WTC11 (cell line): ENCODE measurements around the gene PLA2G2D. TPM values are rescaled to one million over a fixed set of nuclear protein-coding genes. Genes with fewer than 3 reads are reported as not detected.

ENCODE experiments used
- ATAC-seq: fragments of 200-7000 bp; cut with Tn5 transposase; 2 replicates; pipeline ENCODE4 v1.10.0; 2021; ENCODE audit warnings: mild to moderate bottlenecking, moderate library complexity
- CTCF ChIA-PET: fragments of 300-600 bp; sonication (Branson Sonifier 250); formaldehyde crosslinking; loops from one replicate; lab custom pipeline; 2021; ENCODE audit warnings: antibody characterized with exemption; lab: Charles Lee
- POLR2A ChIA-PET: fragments of 350-600 bp; sonication (Branson Sonifier 250); formaldehyde crosslinking; loops from one replicate; lab custom pipeline; 2021; ENCODE audit warnings: antibody characterized with exemption; lab: Charles Lee
- DNase-seq: peaks from one replicate; pipeline ENCODE4 v3.0.0; 2021; ENCODE audit warnings: low spot score
- H3K27ac Mint-ChIP-seq: 2 replicates; pipeline ENCODE4 v1.8.0; 2021; ENCODE audit warnings: mixed read lengths
- H3K27me3 Mint-ChIP-seq: 2 replicates; pipeline ENCODE4 v1.8.0; 2021; ENCODE audit warnings: low read depth, mild to moderate bottlenecking, moderate library complexity, mixed read lengths
- H3K36me3 Mint-ChIP-seq: 2 replicates; pipeline ENCODE4 v1.8.0; 2021; ENCODE audit warnings: mixed read lengths
- H3K4me1 Mint-ChIP-seq: 2 replicates; pipeline ENCODE4 v1.8.0; 2022; ENCODE audit warnings: mixed read lengths
- H3K4me3 Mint-ChIP-seq: 2 replicates; pipeline ENCODE4 v1.8.0; 2021; ENCODE audit warnings: mild to moderate bottlenecking, moderate library complexity, mixed read lengths
- H3K9me3 Mint-ChIP-seq: 2 replicates; pipeline ENCODE4 v1.8.0; 2021; ENCODE audit warnings: mixed read lengths
- ETV6 ChIP-seq: sonication (generic); formaldehyde crosslinking; IDR thresholded peaks from 2 replicates; pipeline ENCODE4 v1.8.1; 2022; ENCODE audit warnings: mild to moderate bottlenecking, missing genetic modification reagents
- NFE2L1 ChIP-seq: sonication (generic); formaldehyde crosslinking; IDR thresholded peaks from 2 replicates; pipeline ENCODE4 v1.8.1; 2023; ENCODE audit warnings: missing genetic modification reagents
- NFYB ChIP-seq: sonication (generic); formaldehyde crosslinking; conservative IDR thresholded peaks from 2 replicates; pipeline ENCODE4 v1.8.0; 2022; ENCODE audit warnings: low read depth, missing genetic modification reagents
- NR2C2 ChIP-seq: sonication (generic); formaldehyde crosslinking; IDR thresholded peaks from 2 replicates; pipeline ENCODE4 v1.8.0; 2022; ENCODE audit warnings: mild to moderate bottlenecking, missing genetic modification reagents
- RORB ChIP-seq: fragments of 250-450 bp; sonication (Bioruptor Pico); IDR thresholded peaks from 2 replicates; pipeline ENCODE4 v1.9.0; 2021; ENCODE audit warnings: mild to moderate bottlenecking
- SOX15 ChIP-seq: fragments of 250-450 bp; sonication (Bioruptor Pico); IDR thresholded peaks from 2 replicates; pipeline ENCODE4 v1.9.0; 2021; ENCODE audit warnings: mild to moderate bottlenecking
- TP53 ChIP-seq: sonication (generic); formaldehyde crosslinking; IDR thresholded peaks from 2 replicates; pipeline ENCODE4 v1.8.1; 2023; ENCODE audit warnings: mild to moderate bottlenecking, missing genetic modification reagents
- ZBTB21 ChIP-seq: sonication (generic); formaldehyde crosslinking; IDR thresholded peaks from 2 replicates; pipeline ENCODE4 v1.8.1; 2023; ENCODE audit warnings: mild to moderate bottlenecking, missing genetic modification reagents, borderline replicate concordance
- ZNF121 ChIP-seq: sonication (generic); formaldehyde crosslinking; IDR thresholded peaks from 2 replicates; pipeline ENCODE4 v1.8.0; 2023; ENCODE audit warnings: missing genetic modification reagents
- ZNF232 ChIP-seq: sonication (generic); formaldehyde crosslinking; IDR thresholded peaks from 2 replicates; pipeline ENCODE4 v1.8.0; 2022; ENCODE audit warnings: mild to moderate bottlenecking, missing genetic modification reagents
- ZNF416 ChIP-seq: fragments of 250-450 bp; sonication (Bioruptor Pico); IDR thresholded peaks from 2 replicates; pipeline ENCODE4 v1.9.0; 2021; ENCODE audit warnings: mild to moderate bottlenecking, inconsistent platforms
- ZNF423 ChIP-seq: fragments of 250-450 bp; sonication (Bioruptor Pico); IDR thresholded peaks from 2 replicates; pipeline ENCODE4 v2.1.2; 2022; ENCODE audit warnings: mild to moderate bottlenecking, moderate library complexity
- total RNA-seq: library from RNA; stranded (reverse); gene quantifications from 3 replicates; pipeline ENCODE4 v1.2.3, GENCODE V29; 2021
- TF ChIP-seq, protein P1 (sequence below): sonication (generic); formaldehyde crosslinking; IDR thresholded peaks from 2 replicates; pipeline ENCODE4 v1.8.0; 2022; ENCODE audit warnings: mild to moderate bottlenecking, missing genetic modification reagents
- TF ChIP-seq, protein P2 (sequence below): fragments of 250-450 bp; sonication (Bioruptor Pico); conservative IDR thresholded peaks from 2 replicates; pipeline ENCODE4 v1.9.0; 2021; ENCODE audit warnings: mild to moderate bottlenecking
- TF ChIP-seq, protein P3 (sequence below): fragments of 200-600 bp; IDR thresholded peaks from 2 replicates; pipeline ENCODE4 v1.8.0; 2022; ENCODE audit warnings: antibody characterized with exemption
- TF ChIP-seq, protein P4 (sequence below): sonication (generic); formaldehyde crosslinking; IDR thresholded peaks from 2 replicates; pipeline ENCODE4 v1.8.1; 2022; ENCODE audit warnings: mild to moderate bottlenecking, moderate library complexity, missing genetic modification reagents
- TF ChIP-seq, protein P5 (sequence below): sonication (generic); formaldehyde crosslinking; IDR thresholded peaks from 2 replicates; pipeline ENCODE4 v1.8.0; 2023; ENCODE audit warnings: missing genetic modification reagents
- TF ChIP-seq, protein P6 (sequence below): sonication (generic); formaldehyde crosslinking; IDR thresholded peaks from 2 replicates; pipeline ENCODE4 v1.8.0; 2023; ENCODE audit warnings: mild to moderate bottlenecking, missing genetic modification reagents

PLA2G2D gene
- total RNA-seq, 1 experiment from 2014 or later = not detected

DNA sequence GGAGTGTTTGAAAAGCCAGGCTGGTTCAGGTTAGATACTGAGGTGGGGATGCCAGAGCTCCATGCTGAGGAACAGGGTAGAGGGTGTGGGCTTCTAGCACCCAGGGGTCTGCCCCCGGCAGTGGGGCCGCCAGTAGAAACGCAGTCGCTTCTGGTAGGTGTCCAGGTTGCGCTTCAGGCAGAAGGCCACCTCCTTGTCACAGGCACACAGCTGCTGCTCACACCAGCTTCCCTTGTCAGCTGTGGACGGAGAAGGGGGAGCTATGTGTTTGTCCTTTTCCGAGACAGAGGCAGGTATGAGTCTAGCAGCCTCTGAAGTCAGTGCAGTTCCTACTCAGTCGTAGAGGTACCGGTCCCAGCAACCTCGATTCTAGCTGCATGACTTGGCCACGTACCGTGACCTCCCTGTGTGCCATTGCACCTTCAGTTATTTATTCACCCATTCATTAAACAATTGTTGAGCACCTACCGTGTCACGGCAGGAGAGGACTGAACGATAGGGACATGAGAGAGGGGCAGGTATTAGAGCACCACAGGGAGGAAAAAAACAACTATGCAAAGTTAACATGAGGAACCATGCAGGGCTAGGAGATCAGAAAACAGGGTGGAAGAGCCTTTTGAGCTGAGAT, 5.2 kb downstream of the PLA2G2D start:
- POLR2A ChIA-PET = no interaction called here
- TF ChIP-seq ETV6 (CRISPR knock-in tag) (no peak), NFE2L1 (CRISPR knock-in tag) (no peak), ZNF423 (CRISPR knock-in tag) (peak; percentile 63; the same call in 1 of the 2 replicates), NR2C2 (no peak)
- TF ChIP-seq, protein P1, sequence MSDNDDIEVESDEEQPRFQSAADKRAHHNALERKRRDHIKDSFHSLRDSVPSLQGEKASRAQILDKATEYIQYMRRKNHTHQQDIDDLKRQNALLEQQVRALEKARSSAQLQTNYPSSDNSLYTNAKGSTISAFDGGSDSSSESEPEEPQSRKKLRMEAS (CRISPR knock-in tag) = no peak
- TF ChIP-seq, all 79 proteins: peak for 1
- ATAC-seq (no peak), DNase-seq (no peak)
- no peak overlapping the region for H3K27ac Mint-ChIP-seq
- H3K4me3 Mint-ChIP-seq = no peak overlapping the region
- no peaks in the 10 kb centered on the region for H3K27me3 Mint-ChIP-seq
- CTCF ChIA-PET = interaction anchor here (1.1 to 2.8 kb wide), 7 partner anchors 38 to 194 kb away, joined by 3 to 22 read pairs (median 3); no protein-coding TSS in a partner anchor
- peaks cover 17% of the 10 kb centered on the region for H3K4me1 Mint-ChIP-seq
- H3K36me3 Mint-ChIP-seq = no peaks in the 10 kb centered on the region
- no peaks in the 10 kb centered on the region for H3K9me3 Mint-ChIP-seq

DNA sequence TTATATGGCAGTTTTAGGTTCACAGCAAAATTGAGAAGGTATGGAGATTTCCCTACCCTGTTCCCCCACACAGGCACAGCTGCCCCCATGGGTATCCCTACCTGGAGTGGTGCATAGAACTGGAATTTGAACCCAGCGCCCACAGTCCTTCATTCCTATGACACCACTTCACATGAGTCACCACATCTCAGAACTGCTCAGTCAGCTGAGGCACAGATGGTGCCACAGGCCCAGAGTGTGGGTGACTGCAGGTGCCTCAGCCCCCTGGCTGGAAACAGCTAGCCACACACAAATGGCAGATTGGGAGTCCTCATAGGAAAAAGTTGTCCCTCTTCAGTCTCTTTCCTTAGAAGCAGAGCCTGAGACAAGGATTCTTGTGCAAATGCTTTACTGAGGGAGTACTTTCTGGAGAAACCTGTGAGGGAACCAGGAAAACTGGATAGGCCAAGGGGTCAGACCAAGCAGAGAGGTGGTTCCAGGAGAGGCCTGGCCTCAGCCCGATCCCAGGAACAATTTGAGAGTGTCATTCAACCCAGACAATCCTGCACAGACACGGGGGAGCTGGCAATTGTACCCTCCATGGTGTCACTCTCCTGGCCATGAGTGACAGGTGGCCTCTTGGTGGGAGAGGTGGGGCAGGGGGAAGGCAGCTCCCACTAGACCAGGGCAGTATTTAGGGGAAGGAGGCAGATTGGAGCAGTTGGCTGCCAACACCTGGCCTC, 6.9 kb downstream of the PLA2G2D start:
- no peak for ATAC-seq
- Mint-ChIP-seq H3K27ac (no peak overlapping the region), H3K9me3 (no peaks in the 10 kb centered on the region), H3K4me1 (peaks cover 25% of the 10 kb centered on the region), H3K27me3 (no peaks in the 10 kb centered on the region; the same call in 1 of the 2 replicates), H3K4me3 (no peak overlapping the region), H3K36me3 (no peaks in the 10 kb centered on the region)
- TF ChIP-seq, protein P1 (CRISPR knock-in tag) = no peak
- TF ChIP-seq NR2C2 (no peak), SOX15 (CRISPR knock-in tag) (no peak), ZNF416 (CRISPR knock-in tag) (no peak), NFYB (no peak), ZBTB21 (CRISPR knock-in tag) (no peak)
- no peak for DNase-seq
- ChIA-PET POLR2A (interaction anchor here (0.5 kb wide), 1 partner anchor 771 kb away, joined by 3 read pairs; no protein-coding TSS in a partner anchor), CTCF (no interaction called here)

DNA sequence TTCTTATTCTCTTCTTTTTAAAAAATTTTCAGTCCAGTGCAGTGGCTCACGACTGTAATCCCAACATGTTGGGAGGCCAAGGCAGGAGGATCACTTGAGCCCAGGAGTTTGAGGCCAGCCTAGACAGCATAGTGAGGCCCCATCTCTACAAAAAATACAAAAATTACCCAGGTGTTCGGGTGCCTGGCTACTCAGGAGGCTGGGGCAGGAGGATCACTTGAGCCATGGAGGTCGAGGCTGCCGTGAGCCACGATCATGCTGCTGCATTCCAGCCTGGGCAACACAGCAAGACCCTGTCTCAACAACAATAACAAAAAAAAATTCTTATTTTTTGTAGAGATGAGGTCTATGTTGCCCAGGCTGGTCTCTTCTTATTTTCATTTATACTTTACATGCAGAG, 7.9 kb downstream of the PLA2G2D start:
- DNase-seq (no peak), ATAC-seq (no peak)
- ChIA-PET CTCF (interaction anchor here (0.9 to 2.0 kb wide), 2 partner anchors 25 to 40 kb away, joined by 3 to 7 read pairs; no protein-coding TSS in a partner anchor), POLR2A (no interaction called here)
- H3K9me3 Mint-ChIP-seq = peaks cover 2% of the 10 kb centered on the region
- H3K27ac Mint-ChIP-seq = no peak overlapping the region
- H3K4me1 Mint-ChIP-seq = peaks cover 27% of the 10 kb centered on the region
- peaks cover 2% of the 10 kb centered on the region for H3K36me3 Mint-ChIP-seq
- TF ChIP-seq, protein P2, sequence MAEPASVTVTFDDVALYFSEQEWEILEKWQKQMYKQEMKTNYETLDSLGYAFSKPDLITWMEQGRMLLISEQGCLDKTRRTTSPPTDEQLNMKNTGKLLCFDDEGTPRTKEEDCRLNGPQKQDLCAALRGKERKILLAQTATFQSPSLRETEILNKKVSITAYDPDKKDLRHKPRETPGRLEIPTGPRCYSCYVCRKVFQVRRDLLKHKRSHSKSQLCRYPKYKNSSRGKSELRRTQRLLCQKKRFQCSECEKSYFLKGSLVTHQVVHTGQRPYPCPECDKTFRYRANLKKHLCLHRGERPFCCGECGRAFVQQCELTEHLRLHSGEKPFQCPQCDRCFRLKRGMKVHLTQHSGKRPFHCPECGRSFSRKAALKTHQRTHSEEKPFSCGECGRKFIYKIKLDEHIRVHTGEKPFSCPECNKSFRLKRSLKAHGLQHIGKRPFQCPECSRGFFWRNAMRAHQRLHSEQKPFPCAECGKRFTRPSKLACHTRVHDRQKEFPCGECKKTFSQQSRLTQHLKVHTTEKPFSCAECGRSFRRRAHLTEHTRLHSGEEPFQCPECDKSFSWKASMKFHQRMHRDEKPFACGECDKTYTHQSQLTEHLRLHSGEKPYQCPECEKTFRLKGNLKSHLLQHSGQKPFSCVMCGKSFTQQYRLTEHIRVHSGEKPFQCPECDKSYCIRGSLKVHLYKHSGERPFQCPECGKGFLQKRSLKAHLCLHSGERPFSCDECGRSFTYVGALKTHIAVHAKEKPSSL (CRISPR knock-in tag) = no peak
- peak; percentile 52; the same call in 1 of the 2 replicates for TF ChIP-seq ZNF121 (CRISPR knock-in tag)
- H3K27me3 Mint-ChIP-seq = no peaks in the 10 kb centered on the region; the same call in 1 of the 2 replicates
- no peak overlapping the region for H3K4me3 Mint-ChIP-seq

DNA sequence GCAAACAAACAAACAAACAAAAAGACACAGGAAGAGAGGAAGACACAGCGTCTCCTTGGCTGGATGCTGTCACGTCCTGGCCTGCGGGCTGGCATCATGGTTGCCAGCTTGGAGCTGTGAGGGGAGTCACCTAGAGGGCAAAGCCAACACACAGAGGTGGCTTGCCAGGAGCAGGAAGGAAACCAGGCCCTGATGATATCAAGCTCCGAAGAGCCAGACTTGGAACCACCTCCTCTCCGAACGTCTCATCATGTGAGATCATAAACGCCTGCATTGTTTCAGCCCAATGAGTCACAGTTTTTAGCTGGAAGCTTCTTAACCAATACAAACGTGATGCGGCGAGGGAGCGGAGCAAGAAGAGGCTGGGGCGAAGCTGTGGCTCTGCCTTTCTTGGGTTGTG, 8.7 kb downstream of the PLA2G2D start:
- Mint-ChIP-seq H3K27ac (0 out of 2 replicates have a peak overlapping the region, but pooled peaks have one; percentile 23), H3K27me3 (no peaks in the 10 kb centered on the region; the same call in 1 of the 2 replicates), H3K4me3 (no peak overlapping the region), H3K4me1 (peaks cover 31% of the 10 kb centered on the region), H3K9me3 (peaks cover 9% of the 10 kb centered on the region), H3K36me3 (peaks cover 6% of the 10 kb centered on the region)
- DNase-seq (no peak), ATAC-seq (no peak)
- ChIA-PET CTCF (interaction anchor here (0.9 to 2.0 kb wide), 4 partner anchors 25 to 189 kb away, joined by 3 to 7 read pairs (median 4); no protein-coding TSS in a partner anchor), POLR2A (no interaction called here)
- TF ChIP-seq, protein P3, sequence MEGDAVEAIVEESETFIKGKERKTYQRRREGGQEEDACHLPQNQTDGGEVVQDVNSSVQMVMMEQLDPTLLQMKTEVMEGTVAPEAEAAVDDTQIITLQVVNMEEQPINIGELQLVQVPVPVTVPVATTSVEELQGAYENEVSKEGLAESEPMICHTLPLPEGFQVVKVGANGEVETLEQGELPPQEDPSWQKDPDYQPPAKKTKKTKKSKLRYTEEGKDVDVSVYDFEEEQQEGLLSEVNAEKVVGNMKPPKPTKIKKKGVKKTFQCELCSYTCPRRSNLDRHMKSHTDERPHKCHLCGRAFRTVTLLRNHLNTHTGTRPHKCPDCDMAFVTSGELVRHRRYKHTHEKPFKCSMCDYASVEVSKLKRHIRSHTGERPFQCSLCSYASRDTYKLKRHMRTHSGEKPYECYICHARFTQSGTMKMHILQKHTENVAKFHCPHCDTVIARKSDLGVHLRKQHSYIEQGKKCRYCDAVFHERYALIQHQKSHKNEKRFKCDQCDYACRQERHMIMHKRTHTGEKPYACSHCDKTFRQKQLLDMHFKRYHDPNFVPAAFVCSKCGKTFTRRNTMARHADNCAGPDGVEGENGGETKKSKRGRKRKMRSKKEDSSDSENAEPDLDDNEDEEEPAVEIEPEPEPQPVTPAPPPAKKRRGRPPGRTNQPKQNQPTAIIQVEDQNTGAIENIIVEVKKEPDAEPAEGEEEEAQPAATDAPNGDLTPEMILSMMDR = no peak
- no peak for TF ChIP-seq TP53 (CRISPR knock-in tag)
- TF ChIP-seq NFYB = no peak
- TF ChIP-seq, protein P4, sequence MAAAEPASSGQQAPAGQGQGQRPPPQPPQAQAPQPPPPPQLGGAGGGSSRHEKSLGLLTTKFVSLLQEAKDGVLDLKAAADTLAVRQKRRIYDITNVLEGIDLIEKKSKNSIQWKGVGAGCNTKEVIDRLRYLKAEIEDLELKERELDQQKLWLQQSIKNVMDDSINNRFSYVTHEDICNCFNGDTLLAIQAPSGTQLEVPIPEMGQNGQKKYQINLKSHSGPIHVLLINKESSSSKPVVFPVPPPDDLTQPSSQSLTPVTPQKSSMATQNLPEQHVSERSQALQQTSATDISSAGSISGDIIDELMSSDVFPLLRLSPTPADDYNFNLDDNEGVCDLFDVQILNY (CRISPR knock-in tag) = no peak
- TF ChIP-seq ZNF232 (CRISPR knock-in tag) = no peak
- TF ChIP-seq, protein P5, sequence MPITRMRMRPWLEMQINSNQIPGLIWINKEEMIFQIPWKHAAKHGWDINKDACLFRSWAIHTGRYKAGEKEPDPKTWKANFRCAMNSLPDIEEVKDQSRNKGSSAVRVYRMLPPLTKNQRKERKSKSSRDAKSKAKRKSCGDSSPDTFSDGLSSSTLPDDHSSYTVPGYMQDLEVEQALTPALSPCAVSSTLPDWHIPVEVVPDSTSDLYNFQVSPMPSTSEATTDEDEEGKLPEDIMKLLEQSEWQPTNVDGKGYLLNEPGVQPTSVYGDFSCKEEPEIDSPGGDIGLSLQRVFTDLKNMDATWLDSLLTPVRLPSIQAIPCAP (CRISPR knock-in tag) = no peak
- TF ChIP-seq, protein P6, sequence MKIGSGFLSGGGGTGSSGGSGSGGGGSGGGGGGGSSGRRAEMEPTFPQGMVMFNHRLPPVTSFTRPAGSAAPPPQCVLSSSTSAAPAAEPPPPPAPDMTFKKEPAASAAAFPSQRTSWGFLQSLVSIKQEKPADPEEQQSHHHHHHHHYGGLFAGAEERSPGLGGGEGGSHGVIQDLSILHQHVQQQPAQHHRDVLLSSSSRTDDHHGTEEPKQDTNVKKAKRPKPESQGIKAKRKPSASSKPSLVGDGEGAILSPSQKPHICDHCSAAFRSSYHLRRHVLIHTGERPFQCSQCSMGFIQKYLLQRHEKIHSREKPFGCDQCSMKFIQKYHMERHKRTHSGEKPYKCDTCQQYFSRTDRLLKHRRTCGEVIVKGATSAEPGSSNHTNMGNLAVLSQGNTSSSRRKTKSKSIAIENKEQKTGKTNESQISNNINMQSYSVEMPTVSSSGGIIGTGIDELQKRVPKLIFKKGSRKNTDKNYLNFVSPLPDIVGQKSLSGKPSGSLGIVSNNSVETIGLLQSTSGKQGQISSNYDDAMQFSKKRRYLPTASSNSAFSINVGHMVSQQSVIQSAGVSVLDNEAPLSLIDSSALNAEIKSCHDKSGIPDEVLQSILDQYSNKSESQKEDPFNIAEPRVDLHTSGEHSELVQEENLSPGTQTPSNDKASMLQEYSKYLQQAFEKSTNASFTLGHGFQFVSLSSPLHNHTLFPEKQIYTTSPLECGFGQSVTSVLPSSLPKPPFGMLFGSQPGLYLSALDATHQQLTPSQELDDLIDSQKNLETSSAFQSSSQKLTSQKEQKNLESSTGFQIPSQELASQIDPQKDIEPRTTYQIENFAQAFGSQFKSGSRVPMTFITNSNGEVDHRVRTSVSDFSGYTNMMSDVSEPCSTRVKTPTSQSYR (CRISPR knock-in tag) = no peak
- TF ChIP-seq RORB (CRISPR knock-in tag) = no peak
